K562 (cell line): Measurements from ENCODE around the gene FAM83B.

Source experiments
- FOXA1 ChIP-seq: fragments of 450-650 bp; IDR thresholded peaks from 2 replicates; pipeline ENCODE4 v1.6.1; 2016; ENCODE audit warnings: mild to moderate bottlenecking, borderline replicate concordance
- HDAC2 ChIP-seq: fragments of 450-650 bp; IDR thresholded peaks from 2 replicates; pipeline ENCODE4 v1.6.1; 2016; ENCODE audit warnings: mild to moderate bottlenecking
- NR2C2 ChIP-seq, 2 experiments: fragments of 200-800 bp in 1 of 2; sonication (Bioruptor generic) in 1 of 2; sonication (generic) in 1 of 2; formaldehyde crosslinking in 1 of 2; IDR thresholded peaks; 2 replicates each; pipeline versions ENCODE4 v1.6.1 to v1.8.0; 2016 to 2022; ENCODE audit warnings: mild to moderate bottlenecking in 1 of 2, missing compliant biosample characterization in 1 of 2, missing genetic modification characterization in 1 of 2, missing genetic modification reagents in 1 of 2

DNA sequence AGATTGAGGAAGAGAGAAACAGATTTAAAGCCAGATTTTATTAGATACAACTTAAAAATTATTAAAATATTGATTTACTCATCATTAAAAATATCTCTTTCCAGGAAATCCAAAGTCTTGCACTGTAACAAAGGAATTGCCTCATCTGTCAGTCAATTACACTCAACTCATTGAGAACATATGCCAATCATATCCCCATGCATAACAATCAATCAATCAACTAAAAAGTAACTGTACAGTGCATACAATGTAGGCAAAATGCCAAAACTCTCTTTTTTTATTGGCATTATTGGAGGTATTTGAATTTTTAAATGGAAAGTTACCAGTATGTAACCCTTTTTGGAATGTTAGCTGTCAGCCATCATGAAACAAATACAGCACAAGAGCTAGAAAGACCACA is 45.3 kb upstream of the FAM83B start:
- TF ChIP-seq NR2C2 (CRISPR knock-in tag; IDR thresholded peaks at IDR 0.05) (no peak), NR2C2 (tag; IDR thresholded peaks at IDR 0.05) (no peak), HDAC2 (no peak), FOXA1 (no peak)
